Nucleus accumbens (tissue), 56 donors: ENCODE results near the gene ANGPTL7.
"Not testable (repeated sequence)": the region's sequence is repeated elsewhere in the genome, so short reads cannot be mapped to it uniquely, and the experiment has no call there.

ENCODE experiments used
- DNase-seq, 56 donors: peaks; one replicate each; lab custom pipeline; 2025; lab: John Stamatoyannopoulos, UW

The ANGPTL7 gene

GRCh38 chr1:11168731-11169130 is 20.4 kb upstream of the ANGPTL7 start:
- DNase-seq, result no peak

GRCh38 chr1:11169202-11169601 is 20.0 kb upstream of the ANGPTL7 start:
- no peak for DNase-seq

- DNase-seq, result no peak
Measured at GRCh38 chr1:11170102-11170501, 19.1 kb upstream of the ANGPTL7 start.

DNA sequence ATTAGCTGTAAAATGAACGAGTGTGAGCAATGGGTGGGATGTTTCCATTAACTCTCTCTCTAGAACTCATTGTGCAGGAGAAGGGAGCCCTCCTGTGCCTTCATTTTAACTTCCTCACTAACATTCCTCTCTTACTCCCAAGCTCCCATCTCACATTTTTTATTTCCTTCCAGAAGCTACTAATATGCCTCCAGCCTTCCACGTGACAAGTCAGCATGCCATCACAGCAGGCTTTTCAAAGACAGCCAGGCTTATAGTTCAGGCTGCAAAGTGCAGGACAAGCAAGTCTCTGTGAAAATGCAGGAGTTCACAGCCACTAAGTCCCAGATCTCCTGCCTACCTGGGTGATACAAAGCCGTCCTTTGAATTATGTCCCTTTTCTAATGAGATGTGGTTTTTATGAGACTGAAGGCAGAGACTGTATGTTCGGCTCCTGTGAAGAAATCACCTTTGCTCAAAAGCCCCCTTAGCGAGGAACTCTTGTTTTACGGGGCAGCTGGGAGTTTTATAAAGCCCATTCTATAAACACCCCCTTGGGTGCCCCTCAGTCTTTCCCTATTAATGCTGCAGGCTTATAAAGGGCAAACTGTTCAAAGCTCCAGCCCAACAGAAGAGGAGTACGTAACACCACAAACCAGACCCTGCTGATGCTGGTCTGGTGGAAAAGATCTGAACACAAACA is 14.8 kb upstream of the ANGPTL7 start:
- DNase-seq, result no peak

- DNase-seq, result no peak
Measured at GRCh38 chr1:11175461-11175860, 13.7 kb upstream of the ANGPTL7 start.

DNA sequence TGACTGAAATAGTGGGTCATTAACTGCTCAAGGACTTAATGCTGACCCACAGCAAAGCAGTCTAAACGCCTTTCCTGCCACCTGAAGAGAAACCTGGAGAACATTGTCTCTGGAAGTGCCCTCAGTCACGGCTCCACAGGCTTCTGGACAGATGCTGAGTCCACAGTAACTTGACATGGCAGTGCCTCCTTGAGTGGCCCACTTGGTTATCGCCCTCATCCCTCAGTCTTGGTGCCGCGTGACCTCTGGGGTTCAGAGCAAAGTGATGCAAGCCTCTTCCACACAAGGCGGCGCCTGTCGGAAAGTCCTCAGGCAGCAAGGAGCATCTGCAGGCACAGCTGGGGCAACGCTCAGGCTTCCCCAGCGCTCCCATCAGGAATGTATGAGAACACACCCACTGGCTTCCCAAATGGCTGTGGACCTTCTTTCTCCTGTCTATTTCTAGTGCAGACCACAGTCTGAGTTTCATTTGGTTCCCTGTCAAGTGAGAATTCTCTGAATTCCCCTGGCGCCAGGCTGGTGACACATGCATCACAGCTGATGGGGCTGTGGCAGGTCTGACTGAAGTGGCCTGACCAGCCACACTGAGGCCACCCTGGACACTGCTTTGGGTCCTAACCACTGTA is 13.0 kb upstream of the ANGPTL7 start:
- no peak for DNase-seq

DNA sequence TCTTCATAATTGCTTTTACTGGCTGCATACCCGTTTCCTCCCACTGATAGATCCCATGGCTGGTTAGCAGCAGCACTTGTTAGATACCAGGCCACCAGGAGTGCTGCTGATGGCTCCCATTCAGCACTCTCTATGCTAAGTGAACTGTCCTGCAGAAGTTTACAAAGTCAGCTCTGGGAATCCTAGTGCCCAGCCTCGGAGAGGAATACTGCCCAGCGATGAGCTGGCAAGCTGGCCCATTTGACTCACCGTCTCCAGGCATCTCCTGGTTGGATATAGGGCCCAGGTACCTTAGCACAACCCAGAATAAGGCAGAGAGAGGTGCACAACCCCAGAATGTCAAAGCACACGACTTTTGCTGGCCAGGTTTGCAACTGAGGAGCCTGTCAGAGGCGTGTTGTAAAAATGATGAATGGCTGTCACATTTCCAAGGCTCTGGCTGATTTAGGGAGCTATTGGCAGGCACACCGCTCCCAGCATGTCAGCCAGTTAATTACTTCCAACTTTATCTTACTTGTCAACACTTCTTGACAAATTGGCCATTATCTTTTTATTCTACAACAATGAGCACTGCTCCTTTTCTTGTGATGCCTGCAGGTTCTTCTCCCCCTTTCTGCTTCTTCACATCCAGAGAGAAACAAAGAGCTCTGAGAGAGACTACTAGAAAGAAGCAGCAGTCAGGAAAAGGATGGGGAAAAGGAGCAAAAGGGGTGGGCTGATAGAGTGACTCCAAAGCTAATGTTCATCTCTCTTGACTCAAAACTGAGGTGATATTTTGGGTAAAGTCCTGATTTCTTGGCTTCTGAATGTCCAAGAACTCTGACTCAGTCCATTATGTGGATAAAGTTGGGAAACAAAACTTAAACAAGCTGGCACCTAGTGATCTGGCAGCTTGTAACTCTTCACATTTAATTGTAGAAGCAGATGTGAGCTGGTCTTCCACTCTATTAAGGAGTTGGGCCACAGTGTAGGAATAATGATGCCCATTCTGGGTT is 10.8 kb upstream of the ANGPTL7 start:
- no peak for DNase-seq

DNA sequence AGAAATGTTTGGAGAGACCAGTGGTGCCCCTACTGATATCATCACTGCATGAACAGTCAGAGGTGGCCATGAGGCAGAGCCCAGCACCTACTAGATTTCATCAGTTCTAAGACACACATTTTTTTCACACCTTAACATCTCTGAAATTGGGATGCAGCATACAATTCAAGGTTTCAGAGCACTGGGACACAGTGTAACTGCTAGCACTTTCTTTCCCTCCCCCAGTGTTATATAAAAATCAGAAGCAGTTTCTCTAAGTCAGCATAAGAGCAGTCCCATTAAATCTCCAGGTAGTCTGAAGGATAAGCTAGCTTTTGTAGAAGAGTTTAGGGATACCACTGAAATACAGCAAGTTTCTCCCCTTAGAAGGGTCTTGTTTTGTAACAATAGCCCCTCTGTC is 10.0 kb upstream of the ANGPTL7 start:
- DNase-seq, result no peak

- DNase-seq, result not testable (repeated sequence)
Measured at GRCh38 chr1:11179749-11180148, 9.4 kb upstream of the ANGPTL7 start.

GRCh38 chr1:11180342-11180744 is 8.8 kb upstream of the ANGPTL7 start:
- DNase-seq, result no peak

GRCh38 chr1:11182884-11183283 is 6.3 kb upstream of the ANGPTL7 start:
- no peak for DNase-seq

DNA sequence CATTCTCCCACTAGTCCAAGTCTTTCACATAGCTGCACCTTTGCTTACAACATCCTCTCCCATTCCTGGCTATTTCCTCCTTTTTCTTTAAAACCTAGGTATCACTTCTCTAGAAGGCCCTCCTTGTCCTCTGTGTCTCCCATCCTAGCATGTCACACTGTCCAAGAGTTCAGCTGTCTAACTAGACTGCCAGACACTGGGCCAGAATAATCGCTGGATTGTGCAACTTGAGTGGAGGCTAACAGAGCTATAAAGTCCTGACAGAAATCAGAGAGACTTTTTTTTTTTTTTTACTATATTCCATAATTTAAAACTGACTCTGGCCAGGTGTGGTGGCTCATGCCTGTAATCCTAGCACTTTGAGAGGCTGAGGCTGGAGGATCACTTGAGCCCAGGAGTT is 4.2 kb upstream of the ANGPTL7 start:
- DNase-seq, result no peak

- DNase-seq, result peak in 2 of 56 donors; percentile 11 to 20
Measured at GRCh38 chr1:11187000-11187399, 2.2 kb upstream of the ANGPTL7 start.

GRCh38 chr1:11187494-11187893 is 1.7 kb upstream of the ANGPTL7 start:
- DNase-seq, result no peak

GRCh38 chr1:11187931-11188330 is 1.2 kb upstream of the ANGPTL7 start:
- DNase-seq, result peak in 12 of 56 donors; percentile 7 to 54 (median 32)

DNA sequence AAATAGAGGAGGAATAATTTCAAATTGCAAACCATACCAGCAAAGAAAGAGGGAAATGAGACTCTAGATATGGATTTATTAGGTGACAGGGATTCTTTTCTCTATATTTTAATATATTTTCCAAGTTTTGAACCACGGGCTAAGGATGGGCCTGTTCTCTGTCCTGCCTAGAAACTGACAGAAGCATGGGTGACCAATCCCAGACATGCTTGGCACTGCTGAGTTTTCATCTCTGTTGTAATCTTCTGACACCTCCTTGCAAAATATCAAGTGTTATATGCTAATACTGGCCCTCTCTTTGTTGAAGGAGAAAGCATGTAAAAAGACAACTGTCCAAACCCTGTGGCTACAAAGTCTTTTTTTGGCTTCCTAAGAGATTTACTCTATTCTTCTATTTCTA is 774 bp upstream of the ANGPTL7 start:
- no peak for DNase-seq

- DNase-seq, result no peak
Measured at GRCh38 chr1:11193376-11193775, 4.2 kb downstream of the ANGPTL7 start.

DNA sequence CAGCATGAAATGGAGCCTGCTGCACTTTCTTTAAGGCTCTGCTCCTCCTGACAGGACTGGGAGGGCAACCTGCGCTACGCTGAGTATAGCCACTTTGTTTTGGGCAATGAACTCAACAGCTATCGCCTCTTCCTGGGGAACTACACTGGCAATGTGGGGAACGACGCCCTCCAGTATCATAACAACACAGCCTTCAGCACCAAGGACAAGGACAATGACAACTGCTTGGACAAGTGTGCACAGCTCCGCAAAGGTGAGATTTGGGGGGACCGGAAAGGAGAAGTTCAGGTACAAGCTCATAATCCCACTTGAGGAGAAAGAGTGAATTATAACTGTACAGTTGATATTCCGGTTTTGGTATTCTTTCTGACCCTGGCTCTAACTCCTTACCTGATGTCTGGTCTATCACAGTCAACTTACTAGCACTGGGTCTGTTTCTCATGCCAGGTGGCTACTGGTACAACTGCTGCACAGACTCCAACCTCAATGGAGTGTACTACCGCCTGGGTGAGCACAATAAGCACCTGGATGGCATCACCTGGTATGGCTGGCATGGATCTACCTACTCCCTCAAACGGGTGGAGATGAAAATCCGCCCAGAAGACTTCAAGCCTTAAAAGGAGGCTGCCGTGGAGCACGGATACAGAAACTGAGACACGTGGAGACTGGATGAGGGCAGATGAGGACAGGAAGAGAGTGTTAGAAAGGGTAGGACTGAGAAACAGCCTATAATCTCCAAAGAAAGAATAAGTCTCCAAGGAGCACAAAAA is 5.4 kb downstream of the ANGPTL7 start:
- no peak for DNase-seq

GRCh38 chr1:11196945-11197344 is 7.8 kb downstream of the ANGPTL7 start:
- no peak for DNase-seq

GRCh38 chr1:11197359-11197758 is 8.2 kb downstream of the ANGPTL7 start:
- no peak for DNase-seq
